Embryonic facial prominence (tissue), 1 donor: ENCODE measurements around the gene HOXD9.

Experiments
- DNase-seq: peaks from one replicate; pipeline ENCODE4 v3.0.0-alpha.2; 2016; ENCODE audit errors: extremely low spot score

Gene HOXD9

DNA sequence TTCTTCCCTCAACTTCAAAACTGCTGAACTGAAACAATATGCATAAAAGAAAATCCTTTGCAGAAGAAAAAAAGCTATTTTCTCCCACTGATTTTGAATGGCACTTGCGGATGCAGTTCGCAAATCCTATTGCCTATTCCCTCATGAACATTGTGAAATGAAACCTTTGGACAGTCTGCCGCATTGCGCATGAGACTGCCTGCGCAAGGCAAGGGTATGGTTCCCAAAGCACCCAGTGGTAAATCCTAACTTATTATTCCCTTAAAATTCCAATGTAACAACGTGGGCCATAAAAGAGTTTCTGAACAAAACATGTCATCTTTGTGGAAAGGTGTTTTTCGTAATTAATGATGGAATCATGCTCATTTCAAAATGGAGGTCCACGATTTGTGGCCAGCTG is 15.4 kb downstream of the HOXD9 start:
- no peak for DNase-seq

GRCh38 chr2:176138526-176138922 is 16.0 kb downstream of the HOXD9 start:
- no peak for DNase-seq

GRCh38 chr2:176138923-176139660 is 16.6 kb downstream of the HOXD9 start:
- no peak for DNase-seq

- no peak for DNase-seq
These were observed 17.4 kb downstream of the HOXD9 start for GRCh38 chr2:176139661-176140512.

- peak; percentile 68 for DNase-seq
These were observed 18.2 kb downstream of the HOXD9 start for GRCh38 chr2:176140513-176141317.

DNA sequence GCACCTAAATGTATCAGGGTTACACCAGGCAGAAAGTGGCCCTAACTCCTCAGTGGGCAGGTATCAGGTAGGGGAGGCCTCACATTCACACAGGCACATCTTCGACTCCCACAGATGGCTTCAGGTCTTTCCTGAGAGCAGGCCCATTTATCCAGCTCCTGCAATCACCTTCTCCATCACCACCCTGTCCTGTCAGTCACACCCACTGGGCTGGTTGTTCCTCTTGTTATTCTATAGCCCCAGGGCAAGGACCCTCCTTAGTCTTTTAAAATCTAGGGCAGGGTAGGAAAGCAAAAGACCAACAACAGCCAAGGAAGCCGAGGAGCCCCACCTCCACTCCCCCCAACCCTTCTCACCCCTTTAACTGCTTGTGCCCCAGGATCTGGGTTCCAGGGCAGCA is 19.8 kb downstream of the HOXD9 start:
- no peak for DNase-seq

DNA sequence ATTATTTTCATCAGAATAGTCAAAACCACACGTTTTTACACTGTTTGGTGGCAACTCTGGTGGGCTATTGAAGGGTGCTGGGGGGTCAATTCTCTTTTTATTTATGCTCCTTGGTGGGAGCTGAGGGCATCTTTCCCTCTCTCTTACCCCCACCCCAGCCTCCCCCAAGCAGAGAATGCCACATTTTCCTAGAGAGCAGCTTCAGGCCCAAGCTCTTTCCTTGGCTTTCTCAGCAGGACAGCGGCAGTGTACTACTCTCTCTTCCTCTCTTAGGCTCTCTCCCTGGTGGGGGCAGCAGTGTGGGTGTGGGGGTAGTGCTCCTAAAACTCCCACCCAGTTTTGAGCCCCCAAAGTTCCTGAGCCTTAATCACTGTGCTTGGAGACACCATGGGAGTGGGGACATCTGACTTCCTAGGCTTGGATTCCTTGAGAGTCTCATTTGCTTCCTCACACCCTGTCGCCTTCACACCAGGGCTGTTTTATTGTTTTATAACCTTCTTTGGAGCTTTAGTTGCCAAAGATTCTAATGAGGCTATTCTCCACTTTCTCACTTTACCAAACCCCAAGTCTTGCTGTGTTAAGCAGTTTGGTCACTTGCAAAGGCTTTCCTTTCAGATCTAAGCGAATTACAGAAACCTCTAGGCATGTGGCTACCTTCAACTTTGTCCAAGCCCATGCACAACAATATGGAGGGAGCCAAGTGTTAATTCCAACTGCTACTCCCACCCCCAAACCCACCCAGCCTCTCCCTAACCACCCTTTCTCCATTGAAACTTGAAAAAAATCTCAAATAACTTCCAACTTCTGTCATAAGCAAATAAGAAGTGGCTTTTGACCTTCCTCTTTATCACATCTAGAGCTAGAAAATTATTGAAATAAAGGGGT is 22.8 kb downstream of the HOXD9 start:
- DNase-seq, result no peak

- no peak for DNase-seq
These were observed 23.6 kb downstream of the HOXD9 start for GRCh38 chr2:176146101-176146500.

DNA sequence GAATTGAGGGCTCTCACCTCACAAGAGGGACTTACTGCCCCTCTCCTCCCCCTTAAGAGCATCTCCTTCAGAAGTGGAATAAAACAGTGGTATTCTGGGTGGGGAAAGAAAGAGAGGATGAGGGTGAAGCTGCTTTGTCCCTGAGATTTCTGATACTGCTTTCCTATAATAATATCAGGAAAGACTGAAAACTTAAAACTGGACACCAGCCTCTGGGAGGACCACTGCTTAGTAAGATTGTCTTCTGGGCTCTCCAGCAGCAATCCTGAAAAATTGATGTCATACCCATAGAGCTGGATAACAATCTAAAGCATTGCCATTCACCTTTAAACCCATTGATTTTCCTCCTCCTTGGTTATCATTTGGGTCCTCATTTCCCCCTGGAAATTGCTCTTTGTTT is 24.1 kb downstream of the HOXD9 start:
- DNase-seq, result no peak

DNA sequence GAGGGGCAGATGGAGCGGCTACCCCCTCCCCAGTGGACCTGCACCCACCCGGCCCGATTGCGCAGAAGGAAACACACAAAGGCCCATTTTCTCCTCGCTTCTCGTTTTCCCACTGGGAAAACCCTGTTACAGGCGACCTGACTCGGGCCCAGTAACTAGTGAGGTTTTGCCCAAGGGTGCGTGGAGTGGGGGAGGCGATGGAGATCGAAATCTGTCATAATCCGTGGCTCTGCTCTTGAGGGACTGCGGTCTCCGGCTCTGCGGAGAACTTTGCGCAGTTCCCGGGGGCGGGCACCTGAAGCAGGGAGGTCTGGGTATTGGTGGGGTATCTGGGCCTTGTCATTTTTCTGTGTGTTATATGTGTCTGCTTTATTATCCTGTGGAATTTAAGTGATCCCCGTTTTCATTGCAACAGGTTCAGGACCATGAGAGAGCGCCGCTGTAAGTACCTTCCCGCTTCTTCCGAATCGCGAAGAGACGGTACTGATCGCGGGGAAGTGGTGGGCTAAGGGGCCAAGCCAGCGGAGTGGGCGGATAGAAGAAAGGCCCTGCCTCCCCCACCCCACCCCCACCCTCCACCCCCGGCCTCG is 24.8 kb downstream of the HOXD9 start:
- DNase-seq, result no peak

DNA sequence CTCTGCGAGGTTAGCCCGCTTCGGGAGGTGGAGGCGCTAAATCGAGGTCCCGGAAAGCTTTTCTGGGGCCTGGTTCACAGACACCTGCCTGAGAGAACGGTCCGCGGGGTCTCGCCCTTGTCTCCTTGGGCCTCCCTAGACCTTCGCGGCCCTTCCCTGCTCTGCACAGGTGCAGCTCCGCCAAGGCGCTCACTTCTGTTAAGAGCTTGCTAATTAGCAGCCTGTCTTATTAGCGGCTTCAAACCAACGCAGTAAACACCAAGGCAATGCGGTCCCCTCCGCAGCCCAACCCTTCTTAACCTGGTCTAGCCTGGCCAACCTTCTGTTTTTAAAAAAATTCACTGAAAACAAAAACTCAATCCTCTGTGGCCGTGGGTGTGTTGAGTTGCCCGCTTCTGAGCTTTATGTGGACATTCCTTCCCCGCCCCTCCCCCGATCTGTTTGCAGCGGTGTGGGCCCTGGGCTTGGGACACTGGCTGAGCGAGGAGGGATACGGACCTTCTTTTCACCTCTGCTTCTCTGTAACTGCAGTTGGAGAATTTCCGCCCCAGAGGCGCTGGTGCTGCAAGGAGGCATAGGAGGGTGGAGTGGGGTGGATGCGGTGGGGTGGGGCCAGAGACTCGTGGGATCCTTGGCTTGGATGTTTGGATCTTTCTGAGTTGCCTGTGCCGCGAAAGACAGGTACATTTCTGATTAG is 25.4 kb downstream of the HOXD9 start:
- no peak for DNase-seq

DNA sequence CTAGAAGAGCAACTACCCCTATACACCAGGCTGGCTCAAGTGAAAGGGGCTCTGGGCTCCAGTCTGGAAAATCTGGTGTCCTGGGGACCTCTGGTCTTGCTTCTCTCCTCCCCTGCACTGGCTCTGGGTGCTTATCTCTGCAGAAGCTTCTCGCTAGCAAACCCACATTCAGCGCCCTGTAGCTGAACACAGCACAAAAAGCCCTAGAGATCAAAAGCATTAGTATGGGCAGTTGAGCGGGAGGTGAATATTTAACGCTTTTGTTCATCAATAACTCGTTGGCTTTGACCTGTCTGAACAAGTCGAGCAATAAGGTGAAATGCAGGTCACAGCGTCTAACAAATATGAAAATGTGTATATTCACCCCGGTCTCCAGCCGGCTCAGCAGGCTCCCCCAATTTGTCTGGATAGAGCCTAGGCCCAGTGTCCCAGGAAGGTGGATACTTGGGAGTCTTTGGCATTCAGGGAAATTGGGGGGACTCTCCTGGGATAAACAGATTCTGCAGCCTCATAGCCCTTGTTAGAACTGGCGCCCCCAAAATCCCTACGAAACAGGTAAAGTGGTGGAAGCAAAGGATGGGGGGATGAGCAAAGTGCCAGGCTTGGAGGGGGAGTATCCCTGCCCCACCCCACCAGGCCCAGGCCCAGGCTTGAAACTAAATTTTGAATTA is 26.4 kb downstream of the HOXD9 start:
- DNase-seq, result no peak

GRCh38 chr2:176149481-176149938 is 27.0 kb downstream of the HOXD9 start:
- no peak for DNase-seq

- DNase-seq, result no peak
These were observed 27.5 kb downstream of the HOXD9 start for GRCh38 chr2:176149939-176150583.

DNA sequence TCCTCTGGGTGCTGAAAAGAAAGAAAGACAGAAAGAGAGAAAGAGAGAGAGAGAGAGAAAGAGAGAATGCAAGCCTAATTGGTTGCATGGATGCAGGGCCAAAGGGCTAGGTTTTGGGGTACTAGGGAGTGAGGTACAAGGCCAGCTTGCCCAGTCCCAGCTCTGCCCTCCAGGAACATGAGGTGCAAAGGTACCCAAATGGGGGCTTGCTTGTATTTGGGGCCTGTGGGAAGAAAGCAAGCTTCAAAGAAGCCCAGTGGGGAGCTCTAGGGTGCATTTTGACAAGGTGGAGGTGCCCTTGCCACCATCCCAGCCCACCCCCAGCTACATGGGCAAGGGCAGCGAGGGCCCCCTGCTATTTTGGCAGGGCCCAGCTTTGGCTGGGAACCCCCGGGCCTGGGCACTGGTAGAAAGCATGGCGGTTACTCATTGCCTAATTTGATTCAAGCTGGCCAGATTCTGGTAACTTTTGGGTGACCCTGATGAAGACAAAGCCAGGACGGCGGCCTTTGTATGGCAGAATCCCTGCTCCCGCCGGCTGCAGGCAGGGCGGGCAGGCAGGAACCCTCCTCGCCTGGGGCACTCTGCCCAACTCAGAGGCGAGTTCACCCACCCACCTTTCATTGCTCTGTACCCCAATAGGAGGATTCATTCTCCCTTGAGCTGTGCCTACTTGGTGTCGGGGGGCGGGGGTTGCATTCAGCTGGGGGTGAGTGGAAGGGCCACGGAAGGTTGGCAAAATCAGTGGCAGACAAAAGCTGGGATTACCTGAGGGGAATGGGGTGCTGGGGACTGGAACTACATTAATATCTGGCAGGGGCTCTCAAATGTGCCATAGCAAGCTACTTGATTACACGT is 28.3 kb downstream of the HOXD9 start:
- no peak for DNase-seq

GRCh38 chr2:176151442-176152287 is 29.1 kb downstream of the HOXD9 start, which contains the start of gene HOXD4:
TSS of gene HOXD4 (plus strand) at chr2:176151550. CDS start at chr2:176151634, 84 bp downstream.
- no peak for DNase-seq
